ENCODE measurements around the gene C3orf22.

C3orf22 gene

DNA sequence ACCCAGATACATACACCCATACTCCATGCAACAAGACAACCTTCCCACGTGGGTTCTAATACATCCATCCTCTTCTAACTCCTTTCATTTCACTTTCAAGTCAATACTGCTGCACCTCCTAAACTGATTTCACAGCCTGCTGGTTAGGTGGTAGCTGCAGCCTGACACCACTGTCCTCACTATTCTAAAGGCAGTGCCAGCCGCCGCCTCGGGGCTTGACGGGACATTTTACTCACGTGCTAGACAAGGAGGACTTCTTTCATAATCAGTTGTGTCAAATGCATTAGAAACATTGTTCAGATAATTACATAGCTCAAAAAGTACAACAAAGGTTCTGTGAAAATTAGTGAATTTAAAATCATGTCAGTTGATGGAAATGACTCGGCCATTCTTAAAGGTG is 47.4 kb downstream of the C3orf22 start:
- FAIRE-seq: no peak

DNA sequence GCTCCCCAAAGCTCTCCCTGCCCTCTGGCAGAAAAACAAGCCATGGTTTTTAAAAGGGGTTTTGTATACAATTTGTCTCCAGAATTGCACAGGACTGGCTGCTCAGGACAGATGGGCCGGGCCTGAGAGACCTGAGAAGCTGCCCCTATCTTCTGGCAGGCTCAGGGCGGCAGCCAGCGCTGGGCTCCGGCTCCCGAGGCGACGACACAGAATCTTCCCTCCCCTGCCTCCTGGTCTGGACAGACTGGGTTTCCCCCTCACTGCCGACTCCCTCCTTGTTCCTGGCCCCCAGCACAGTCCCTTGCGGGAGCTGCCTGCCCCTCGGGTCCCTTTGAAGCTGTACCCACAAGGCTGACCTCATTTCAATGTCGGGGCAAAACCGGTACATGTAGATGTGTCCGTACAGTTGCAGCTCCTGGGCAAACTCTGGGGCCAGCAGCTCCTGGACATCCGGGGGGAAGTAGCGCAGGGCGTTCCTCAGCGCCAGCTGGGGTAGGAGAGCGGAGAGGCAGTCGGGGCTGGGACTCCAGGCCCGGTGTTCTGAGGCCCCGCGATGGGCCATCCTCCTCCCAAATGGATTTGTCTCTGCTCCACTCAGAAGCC is 48.3 kb downstream of the C3orf22 start:
- no peak for FAIRE-seq

DNA sequence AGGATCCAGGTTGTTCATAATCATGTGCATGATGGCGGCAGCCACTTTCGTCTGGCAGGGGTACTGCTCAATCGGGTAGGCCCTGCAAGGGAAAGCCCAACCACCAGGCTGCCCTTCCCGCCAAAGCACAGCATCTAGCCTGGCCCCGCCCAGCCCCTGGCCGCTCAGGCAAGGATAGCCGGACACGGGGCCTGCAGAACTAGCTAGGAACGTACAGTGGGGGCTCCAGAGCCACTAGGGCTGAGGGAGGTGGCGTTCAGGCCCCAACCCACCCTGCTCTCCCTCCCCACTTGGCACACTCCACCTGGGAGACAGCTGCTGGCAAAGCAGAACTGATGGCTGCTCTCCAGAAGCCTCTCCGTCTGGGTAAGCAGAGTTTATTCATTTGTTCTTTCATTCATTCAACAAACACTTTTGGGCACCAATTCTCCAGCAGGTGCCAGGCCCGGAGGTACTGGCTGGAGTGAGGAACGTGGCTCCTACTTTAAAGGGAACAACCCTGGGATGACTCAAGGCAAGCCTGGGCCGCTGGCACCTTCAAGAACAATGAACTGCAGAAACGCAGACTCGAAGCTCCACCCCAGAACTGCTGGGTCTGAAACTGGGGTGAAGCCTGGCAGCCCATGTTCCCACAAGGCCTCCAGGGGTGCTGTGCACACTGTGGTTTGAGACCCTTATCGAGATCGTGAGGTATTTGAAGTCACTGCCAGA is 49.0 kb downstream of the C3orf22 start:
- FAIRE-seq: no peak

DNA sequence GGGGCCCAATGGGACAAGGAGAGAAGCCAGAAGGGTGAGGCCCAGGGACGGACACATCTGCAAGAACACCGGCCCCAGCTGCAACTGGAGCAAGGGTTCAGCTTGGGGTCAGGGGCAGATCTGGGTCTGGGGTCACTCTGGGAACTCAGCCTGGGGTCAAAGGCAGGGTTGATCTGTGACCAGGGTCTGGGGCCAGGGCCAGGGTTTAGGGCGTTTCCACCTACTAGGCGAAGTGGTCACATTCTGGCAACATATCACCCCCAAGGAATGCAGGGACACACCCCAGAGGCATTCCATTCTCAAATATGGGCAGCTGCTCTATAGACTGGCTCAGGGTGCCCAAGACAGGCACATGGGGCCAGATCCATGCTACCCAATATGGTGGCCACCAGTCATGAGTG is 50.2 kb downstream of the C3orf22 start:
- no peak for FAIRE-seq

DNA sequence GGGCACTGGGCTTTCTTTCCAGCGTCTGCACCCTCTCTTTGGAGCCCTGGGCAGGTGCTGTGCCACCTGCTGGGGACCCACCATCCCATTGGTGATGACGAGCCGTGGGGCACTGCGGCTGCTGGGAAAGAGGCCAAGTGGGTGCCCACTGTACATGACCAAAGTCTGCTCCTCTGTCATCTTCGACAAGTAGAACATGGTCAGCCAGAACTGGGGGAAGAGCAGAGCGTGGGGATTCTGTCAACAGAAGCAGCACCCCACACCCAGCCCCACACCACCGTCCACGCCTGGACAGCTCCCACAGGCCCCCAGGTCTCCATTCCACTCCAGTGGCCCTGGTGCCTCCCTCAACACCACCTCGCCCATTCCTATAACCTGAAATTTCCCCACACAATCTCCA is 50.8 kb downstream of the C3orf22 start:
- no peak for FAIRE-seq

DNA sequence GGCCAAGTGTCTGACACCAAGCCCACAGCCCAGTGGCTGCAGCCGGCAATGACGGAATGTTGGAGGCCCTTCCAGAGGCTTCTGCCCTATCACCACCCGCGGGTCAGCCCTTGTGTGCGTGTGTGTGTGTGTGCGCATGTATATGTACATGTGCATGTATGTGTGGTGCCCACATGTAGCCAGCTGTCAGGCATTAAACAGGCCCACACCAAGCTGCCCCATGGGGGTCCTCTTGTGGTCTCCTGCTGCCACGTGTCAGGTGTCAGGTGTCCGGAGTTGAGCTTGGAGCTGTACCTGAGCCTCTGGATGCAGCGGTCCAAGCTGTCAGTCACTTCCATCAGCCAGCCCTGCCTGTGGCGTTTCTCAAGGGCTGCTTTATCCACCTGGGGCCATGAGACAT is 55.0 kb downstream of the C3orf22 start:
- FAIRE-seq: no peak

DNA sequence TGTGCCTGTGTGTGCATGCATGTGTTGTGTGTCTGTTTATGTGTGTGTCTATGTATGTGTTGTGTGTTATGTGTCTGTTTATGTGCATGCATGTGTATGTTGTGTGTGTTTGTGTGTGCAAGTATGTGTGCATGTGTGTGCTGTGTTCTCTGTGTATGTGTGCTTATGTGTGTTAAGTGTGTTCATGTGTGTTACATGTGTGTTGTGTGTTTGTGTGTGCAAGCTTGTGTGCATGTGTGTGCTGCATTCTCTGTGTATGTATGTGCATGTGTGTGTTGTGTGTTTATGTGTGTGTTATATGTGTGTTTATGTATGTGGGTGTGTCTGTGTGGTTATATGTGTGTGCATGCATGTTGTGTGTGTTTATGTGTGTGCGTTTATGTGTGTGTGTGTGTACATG is 56.1 kb downstream of the C3orf22 start:
- FAIRE-seq: no peak

DNA sequence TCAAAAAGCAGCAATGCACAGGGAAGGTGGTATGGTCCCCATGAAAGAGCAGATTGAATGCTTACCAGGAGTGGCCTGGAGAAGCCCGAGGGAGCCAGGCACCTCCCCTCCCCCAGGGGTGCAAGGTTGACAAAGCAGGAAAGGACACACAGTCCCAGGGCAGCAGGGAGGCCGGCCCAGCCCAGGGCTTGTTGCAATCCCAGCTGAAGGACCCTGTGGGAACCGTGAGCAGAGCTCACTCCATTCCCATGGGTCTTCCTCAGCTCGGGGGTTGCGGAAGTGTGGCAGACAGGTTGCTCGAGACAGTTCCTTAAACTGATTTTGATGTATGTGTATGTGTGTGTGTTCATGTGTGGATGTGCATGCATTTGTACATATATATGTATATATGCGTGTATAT is 57.0 kb downstream of the C3orf22 start:
- no peak for FAIRE-seq

DNA sequence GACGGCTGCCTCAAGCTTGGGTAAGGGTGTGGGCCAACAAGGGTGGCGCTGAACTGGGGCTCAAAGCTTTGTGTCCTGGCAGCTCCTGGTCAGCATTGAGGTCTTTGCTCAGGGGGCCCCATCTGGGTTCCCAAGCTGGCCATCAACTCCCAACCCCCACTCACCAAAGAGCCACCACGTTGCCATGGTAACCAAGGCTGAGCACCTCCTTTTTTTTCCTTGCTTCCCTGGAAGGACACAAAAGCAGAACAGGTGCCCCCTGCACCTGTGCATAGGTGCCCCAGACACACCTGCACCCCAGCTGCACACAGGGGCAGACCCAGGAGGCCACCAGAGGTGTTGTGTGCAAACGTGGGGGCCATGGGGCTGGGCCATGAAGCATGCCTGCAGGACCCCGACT is 57.7 kb downstream of the C3orf22 start:
- no peak for FAIRE-seq

DNA sequence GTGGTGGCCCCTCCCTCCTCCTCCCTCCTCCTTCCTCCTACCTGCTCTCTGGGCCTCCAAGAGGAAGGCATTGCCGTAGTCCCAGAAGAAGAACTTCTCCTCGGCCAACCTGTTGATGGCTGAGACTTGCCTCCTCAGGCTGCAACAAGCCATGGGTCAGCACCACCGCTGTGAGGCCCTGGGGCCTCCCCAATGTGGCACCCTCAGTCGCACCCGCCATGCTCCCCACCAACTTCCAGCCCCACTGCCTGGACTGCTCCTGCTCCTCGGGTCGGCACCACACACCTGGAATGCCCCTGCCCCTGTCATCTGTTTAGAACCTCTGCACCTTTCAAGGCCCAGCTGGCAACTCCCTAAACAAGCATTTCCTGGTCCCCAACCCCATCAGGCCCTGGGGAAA is 58.7 kb downstream of the C3orf22 start:
- FAIRE-seq: no peak
